Measurements from ENCODE around the gene ELF5.

- TF ChIP-seq EP300 (IDR thresholded peaks at IDR 0.05): no peak
- no peak for TF ChIP-seq CTCF (IDR thresholded peaks at IDR 0.05)
- TF ChIP-seq POLR2A (IDR thresholded peaks at IDR 0.05): no peak
- TF ChIP-seq POLR2AphosphoS5 (IDR thresholded peaks at IDR 0.05): no peak
Measured at GRCh38 chr11:34449013-34449412, 64.6 kb downstream of the ELF5 start.
